Thyroid gland (tissue), 4 donors: ENCODE measurements around the gene PRELP. TPM values are rescaled to one million over a fixed set of nuclear protein-coding genes. Genes with fewer than 3 reads are reported as not detected.
"Not testable (repeated sequence)": the region's sequence is repeated elsewhere in the genome, so short reads cannot be mapped to it uniquely, and the experiment has no call there.

Experiments
- DNase-seq, 2 donors: peaks; one replicate each; pipeline ENCODE4 v3.0.0-alpha.2; 2019
- H3K27ac ChIP-seq, 3 donors: fragments of 200-600 bp; sonication (generic); 1 replicate in 2 of 3; 2 replicates in 1 of 3; pipeline ENCODE4 v1.5.1; 2016 to 2019; ENCODE audit warnings: mild to moderate bottlenecking in 1 of 3, moderate library complexity in 1 of 3
- H3K27me3 ChIP-seq: fragments of 200-600 bp; sonication (generic); one replicate; pipeline ENCODE4 v1.5.1; 2019
- H3K36me3 ChIP-seq, 2 donors: fragments of 200-600 bp; sonication (generic); one replicate each; pipeline ENCODE4 v1.5.1; 2016 to 2019
- H3K4me1 ChIP-seq, 2 donors: fragments of 200-600 bp; sonication (generic); one replicate each; pipeline ENCODE4 v1.5.1; 2017 to 2019
- H3K4me3 ChIP-seq, 3 donors: fragments of 200-600 bp; sonication (generic); replicated peaks in 1 of 3; 1 replicate in 2 of 3; 2 replicates in 1 of 3; pipeline ENCODE4 v1.5.1; 2016; ENCODE audit warnings: mild to moderate bottlenecking in 1 of 3
- H3K9me3 ChIP-seq: fragments of 200-600 bp; sonication (generic); one replicate; pipeline ENCODE4 v1.5.1; 2017
- POLR2A ChIP-seq, 2 donors: fragments of 450-650 bp; IDR thresholded peaks; one replicate each; pipeline ENCODE4 v1.6.1; 2017; ENCODE audit warnings: antibody characterized with exemption in 2 of 2, mild to moderate bottlenecking in 2 of 2, moderate library complexity in 1 of 2
- WGBS, 2 donors: methylation state at CpG; one replicate each; pipeline ENCODE4 v1.1.5; 2017; 5-methylcytosine and 5-hydroxymethylcytosine counted together
- intact Hi-C: fragments of 100-400 bp; cut with DNase I; formaldehyde crosslinking; loops from one replicate; pipeline ENCODE4 v1.15.1; 2023
- total RNA-seq, 4 donors: library from RNA; depleted of rRNA; stranded (reverse); fragments of >200 nt; gene quantifications; one replicate each; pipeline ENCODE4 v1.2.3, GENCODE V29; 2016
- TF ChIP-seq, protein P1 (sequence below), 6 experiments: fragments of 200-600 bp in 3 of 6; fragments of 450-650 bp in 3 of 6; sonication (generic) in 3 of 6; IDR thresholded peaks; one replicate each; pipeline ENCODE4 v1.5.1; 2016 to 2019; ENCODE audit warnings: antibody characterized with exemption in 6 of 6, mild to moderate bottlenecking in 2 of 6, inconsistent platforms in 1 of 6, moderate library complexity in 1 of 6

PRELP gene
- total RNA-seq, 4 donors from 2014 or later, result 17.5 to 86.1 (median 35.4) TPM

DNA sequence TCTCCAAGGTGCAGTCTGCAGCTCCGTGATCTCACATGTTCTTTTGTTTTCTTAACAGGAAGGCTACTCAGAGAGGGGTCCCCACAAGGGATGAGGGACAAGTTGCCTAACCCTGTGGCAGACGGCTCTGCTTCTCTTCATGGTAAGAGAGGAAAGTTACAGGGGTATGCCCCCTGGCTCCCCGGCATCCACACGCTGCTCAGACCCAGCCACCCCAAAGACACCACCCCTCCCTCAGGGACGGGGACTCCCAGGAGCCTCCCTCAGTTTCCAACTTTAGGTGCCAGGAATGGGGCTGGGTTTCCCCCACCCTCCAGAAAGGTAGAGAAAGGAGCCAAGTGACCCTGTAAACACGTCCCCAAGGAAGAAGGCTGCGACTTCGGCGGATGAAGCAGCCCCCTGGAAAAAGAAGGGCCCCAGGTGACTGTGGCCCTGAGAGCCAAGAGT lies 38.0 kb downstream of the PRELP start:
- no peaks in the 10 kb centered on the region for H3K27me3 ChIP-seq
- H3K4me1 ChIP-seq, result peaks cover 0 to 13% of the 10 kb centered on the region in 2 donors
- TF ChIP-seq, protein P1, sequence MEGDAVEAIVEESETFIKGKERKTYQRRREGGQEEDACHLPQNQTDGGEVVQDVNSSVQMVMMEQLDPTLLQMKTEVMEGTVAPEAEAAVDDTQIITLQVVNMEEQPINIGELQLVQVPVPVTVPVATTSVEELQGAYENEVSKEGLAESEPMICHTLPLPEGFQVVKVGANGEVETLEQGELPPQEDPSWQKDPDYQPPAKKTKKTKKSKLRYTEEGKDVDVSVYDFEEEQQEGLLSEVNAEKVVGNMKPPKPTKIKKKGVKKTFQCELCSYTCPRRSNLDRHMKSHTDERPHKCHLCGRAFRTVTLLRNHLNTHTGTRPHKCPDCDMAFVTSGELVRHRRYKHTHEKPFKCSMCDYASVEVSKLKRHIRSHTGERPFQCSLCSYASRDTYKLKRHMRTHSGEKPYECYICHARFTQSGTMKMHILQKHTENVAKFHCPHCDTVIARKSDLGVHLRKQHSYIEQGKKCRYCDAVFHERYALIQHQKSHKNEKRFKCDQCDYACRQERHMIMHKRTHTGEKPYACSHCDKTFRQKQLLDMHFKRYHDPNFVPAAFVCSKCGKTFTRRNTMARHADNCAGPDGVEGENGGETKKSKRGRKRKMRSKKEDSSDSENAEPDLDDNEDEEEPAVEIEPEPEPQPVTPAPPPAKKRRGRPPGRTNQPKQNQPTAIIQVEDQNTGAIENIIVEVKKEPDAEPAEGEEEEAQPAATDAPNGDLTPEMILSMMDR (IDR thresholded peaks at IDR 0.05), result no peak
- TF ChIP-seq POLR2A (IDR thresholded peaks at IDR 0.05), result no peak
- intact Hi-C loops, result no loop called here
- 65 to 82% methylated on average over 6 to 9 of the region's 9 CpGs for WGBS, 2 donors
- no peak overlapping the region for H3K27ac ChIP-seq
- H3K9me3 ChIP-seq, result no peaks in the 10 kb centered on the region
- H3K36me3 ChIP-seq, result no peaks in the 10 kb centered on the region
- H3K4me3 ChIP-seq, result no peak overlapping the region
- no peak for DNase-seq

DNA sequence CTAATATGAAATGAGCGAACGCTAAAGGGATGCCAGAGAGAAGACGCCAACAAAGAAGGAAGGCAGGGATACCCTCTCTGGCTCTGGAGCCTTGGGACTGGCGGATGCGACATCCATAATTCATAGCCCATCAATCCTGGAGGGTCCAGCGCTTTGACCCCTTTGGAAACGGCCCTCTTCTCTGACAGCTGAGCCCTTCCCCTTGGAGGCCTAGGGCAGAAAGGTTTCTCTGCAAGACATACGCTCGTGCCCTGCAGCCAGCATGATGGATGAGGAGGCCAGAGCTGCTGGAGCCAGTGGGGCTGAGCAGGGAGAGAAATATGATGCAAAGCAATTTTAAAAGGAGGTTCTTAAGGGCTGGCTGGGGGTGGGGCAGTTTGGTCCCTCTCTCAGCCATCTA lies 40.6 kb downstream of the PRELP start:
- Histone ChIP-seq H3K9me3 (no peaks in the 10 kb centered on the region), H3K27ac (no peak overlapping the region), H3K4me1 (peaks cover 3 to 21% of the 10 kb centered on the region in 2 donors), H3K4me3 (no peak overlapping the region), H3K36me3 (no peaks in the 10 kb centered on the region), H3K27me3 (no peaks in the 10 kb centered on the region)
- DNase-seq, result no peak
- WGBS, 2 donors, result 94 to 96% methylated on average over 9 of the region's 9 CpGs
- TF ChIP-seq, protein P1 (IDR thresholded peaks at IDR 0.05), result no peak
- no peak for TF ChIP-seq POLR2A (IDR thresholded peaks at IDR 0.05)
- intact Hi-C loops, result no loop called here

DNA sequence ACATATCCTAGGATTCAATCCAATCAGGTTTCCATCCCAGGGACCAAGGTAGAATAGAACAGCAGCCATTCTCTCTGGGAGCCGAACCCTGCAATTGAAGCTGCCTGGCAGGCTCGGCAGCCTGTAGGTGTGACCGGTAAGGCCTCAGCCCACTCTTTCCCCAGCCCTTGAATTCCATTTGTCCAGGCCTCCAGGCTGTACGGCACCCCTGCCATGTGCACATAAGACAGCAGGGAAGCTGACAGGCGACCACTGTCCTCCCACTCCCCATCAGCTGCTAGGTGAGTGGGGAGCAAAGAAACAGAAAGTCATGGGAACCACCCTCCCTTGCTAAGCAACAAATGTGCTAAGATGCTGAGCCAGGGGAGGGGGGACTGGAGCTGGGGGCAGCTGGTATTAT lies 41.3 kb downstream of the PRELP start:
- no peak for DNase-seq
- no peak for TF ChIP-seq POLR2A (IDR thresholded peaks at IDR 0.05)
- TF ChIP-seq, protein P1 (IDR thresholded peaks at IDR 0.05), result no peak
- no peaks in the 10 kb centered on the region for H3K9me3 ChIP-seq
- intact Hi-C loops, result no loop called here
- 67 to 74% methylated on average over 4 to 5 of the region's 5 CpGs for WGBS, 2 donors
- H3K27ac ChIP-seq, result no peak overlapping the region
- no peaks in the 10 kb centered on the region for H3K36me3 ChIP-seq
- peaks cover 5 to 28% of the 10 kb centered on the region in 2 donors for H3K4me1 ChIP-seq
- no peak overlapping the region for H3K4me3 ChIP-seq
- no peaks in the 10 kb centered on the region for H3K27me3 ChIP-seq

DNA sequence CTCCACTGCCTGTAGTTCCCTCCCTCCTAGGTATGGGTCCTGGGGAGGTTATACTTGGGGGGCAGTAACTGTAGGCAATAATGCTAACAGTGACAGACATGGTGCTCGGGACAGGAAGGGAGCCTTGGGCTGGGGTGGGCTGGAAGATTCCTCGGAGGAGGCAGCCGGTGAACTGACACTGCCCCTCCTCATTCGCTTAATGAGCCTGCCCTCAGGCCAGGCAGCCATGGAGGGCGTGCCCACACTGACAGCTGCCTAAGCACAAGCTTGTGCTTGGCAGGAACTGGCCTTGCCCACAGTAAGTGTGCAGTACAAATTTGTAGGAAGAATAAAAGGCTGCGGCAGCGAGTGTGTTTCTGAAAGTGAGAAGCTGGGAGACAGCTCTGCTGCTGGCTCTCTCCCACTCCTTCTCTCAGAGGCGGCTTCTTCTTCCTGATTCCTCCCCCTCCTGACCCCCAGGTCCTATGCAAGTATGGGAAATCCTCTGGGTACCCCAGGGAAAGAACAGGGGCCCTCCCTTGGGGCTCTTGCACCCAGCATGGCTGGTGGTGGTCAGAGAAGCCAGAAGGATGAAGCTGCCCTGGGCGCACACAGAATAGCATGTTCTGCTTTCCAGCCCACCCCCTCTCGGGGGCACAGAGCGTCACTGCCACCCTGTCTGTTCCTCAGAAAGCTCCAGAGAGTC lies 42.0 kb downstream of the PRELP start:
- intact Hi-C loops, result no loop called here
- no peak overlapping the region for H3K4me3 ChIP-seq
- no peak for DNase-seq
- TF ChIP-seq POLR2A (IDR thresholded peaks at IDR 0.05), result no peak
- TF ChIP-seq, protein P1 (IDR thresholded peaks at IDR 0.05), result no peak
- H3K27me3 ChIP-seq, result no peaks in the 10 kb centered on the region
- no peaks in the 10 kb centered on the region for H3K9me3 ChIP-seq
- no peak overlapping the region for H3K27ac ChIP-seq
- peaks cover 5 to 28% of the 10 kb centered on the region in 2 donors for H3K4me1 ChIP-seq
- WGBS, 2 donors, result 87% methylated on average over 10 to 11 of the region's 11 CpGs
- H3K36me3 ChIP-seq, result no peaks in the 10 kb centered on the region

DNA sequence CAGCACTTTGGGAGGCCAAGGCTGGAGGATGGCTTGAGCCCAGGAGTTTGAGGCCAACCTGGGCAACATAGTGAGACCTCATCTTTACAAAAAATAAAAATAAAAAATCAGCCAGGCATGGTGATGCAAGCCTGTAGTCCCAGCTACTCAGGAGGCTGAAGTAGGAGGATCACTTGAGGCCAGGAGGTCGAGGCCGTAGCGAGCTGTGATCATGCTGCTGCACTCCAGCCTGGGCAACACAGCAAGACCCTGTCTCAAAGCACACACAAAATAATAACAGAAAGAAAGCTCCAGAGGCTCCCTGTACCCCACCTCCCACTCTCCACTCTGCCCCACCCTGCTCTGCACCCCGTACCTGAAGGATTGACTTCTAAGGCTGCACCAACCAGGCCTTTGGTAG lies 42.5 kb downstream of the PRELP start:
- H3K27ac ChIP-seq, DNase-seq, H3K9me3 ChIP-seq, H3K4me3 ChIP-seq, H3K36me3 ChIP-seq, H3K27me3 ChIP-seq, intact Hi-C loops: not testable (repeated sequence)
- H3K4me1 ChIP-seq, result peaks cover 5 to 22% of the 10 kb centered on the region in 2 donors
- 94 to 100% methylated on average over 4 of the region's 4 CpGs for WGBS, 2 donors
